GM18505 (cell line): ENCODE data around the gene PFKFB3.
"Not testable (repeated sequence)": the region's sequence is repeated elsewhere in the genome, so short reads cannot be mapped to it uniquely, and the experiment has no call there.

Experiments used
- ATAC-seq: cut with Tn5 transposase; IDR thresholded peaks from one replicate; pipeline ENCODE4 v1.9.1; 2021; ENCODE audit not compliant: unreplicated experiment
- POLR2A ChIP-seq: IDR thresholded peaks from 4 replicates; pipeline ENCODE4 v1.6.1; 2011; ENCODE audit warnings: borderline replicate concordance; ENCODE audit not compliant: insufficient read depth, insufficient read length; ENCODE audit errors: extremely low read depth

Gene PFKFB3

GRCh38 chr10:6232846-6233724 lies 30.4 kb downstream of the PFKFB3 start:
- TF ChIP-seq POLR2A = no peak
- ATAC-seq = no peak

GRCh38 chr10:6233725-6234277 lies 31.1 kb downstream of the PFKFB3 start:
- ATAC-seq = no peak
- TF ChIP-seq POLR2A = no peak

- ATAC-seq = no peak
- no peak for TF ChIP-seq POLR2A
Measured at GRCh38 chr10:6234371-6234770, 31.6 kb downstream of the PFKFB3 start.

- ATAC-seq = no peak
- no peak for TF ChIP-seq POLR2A
Measured at GRCh38 chr10:6236349-6237198, 33.8 kb downstream of the PFKFB3 start.

- TF ChIP-seq POLR2A = no peak
- ATAC-seq = no peak
Measured at GRCh38 chr10:6237199-6237530, 34.4 kb downstream of the PFKFB3 start.

GRCh38 chr10:6238587-6239212 lies 36.0 kb downstream of the PFKFB3 start:
- ATAC-seq = not testable (repeated sequence)

GRCh38 chr10:6239213-6239991 lies 36.7 kb downstream of the PFKFB3 start:
- no peak for ATAC-seq

GRCh38 chr10:6240254-6240653 lies 37.5 kb downstream of the PFKFB3 start:
- no peak for TF ChIP-seq POLR2A
- no peak for ATAC-seq

More at GRCh38 chr10:6239213-6239991, 36.7 kb downstream of the PFKFB3 start:
- no peak for TF ChIP-seq POLR2A

- no peak for TF ChIP-seq POLR2A
- no peak for ATAC-seq
Measured at GRCh38 chr10:6242089-6242488, 39.4 kb downstream of the PFKFB3 start.

- ATAC-seq = no peak
- no peak for TF ChIP-seq POLR2A
Measured at GRCh38 chr10:6244510-6244909, 41.8 kb downstream of the PFKFB3 start.

GRCh38 chr10:6247041-6247712 lies 44.4 kb downstream of the PFKFB3 start:
- no peak for ATAC-seq
- no peak for TF ChIP-seq POLR2A

- not testable (repeated sequence) for ATAC-seq
Measured at GRCh38 chr10:6248908-6249307, 46.2 kb downstream of the PFKFB3 start.
